Neural cell (in vitro differentiated cells): ENCODE measurements around the gene COG7. TPM values are rescaled to one million over a fixed set of nuclear protein-coding genes. Genes with fewer than 3 reads are reported as not detected.

Source experiments
- H2AFZ ChIP-seq: fragments of 200-600, 300-800 bp; sonication (generic), shearing (Covaris generic); 2 replicates; pipeline ENCODE4 v1.6.0; 2014; ENCODE audit warnings: low read depth, mild to moderate bottlenecking, antibody characterized with exemption, low read length, moderate library complexity
- H3F3A ChIP-seq: fragments of 200-600 bp; shearing (Covaris generic); 2 replicates; pipeline ENCODE4 v1.6.1; 2016; ENCODE audit warnings: mild to moderate bottlenecking, moderate library complexity, mixed read lengths, antibody characterized with exemption, low read length; ENCODE audit not compliant: insufficient read depth, poor library complexity, severe bottlenecking
- H3K27ac ChIP-seq: fragments of 200-600, 300-800 bp; sonication (generic), shearing (Covaris generic); 2 replicates; pipeline ENCODE4 v1.5.1; 2014; ENCODE audit warnings: mild to moderate bottlenecking, low read length, moderate library complexity
- H3K27me3 ChIP-seq: fragments of 300-800, 200-600 bp; sonication (generic), shearing (Covaris generic); 2 replicates; pipeline ENCODE4 v1.6.0; 2014; ENCODE audit warnings: mild to moderate bottlenecking, low read depth, low read length, moderate library complexity; ENCODE audit not compliant: insufficient read depth
- H3K36me3 ChIP-seq: fragments of 300-800, 200-600 bp; sonication (generic), shearing (Covaris generic); 2 replicates; pipeline ENCODE4 v1.5.1; 2014; ENCODE audit warnings: mild to moderate bottlenecking, antibody characterized with exemption, low read length, moderate library complexity; ENCODE audit not compliant: insufficient read depth
- H3K4me2 ChIP-seq: fragments of 300-800, 200-600 bp; sonication (generic), shearing (Covaris generic); 2 replicates; pipeline ENCODE4 v1.6.0; 2014; ENCODE audit warnings: mild to moderate bottlenecking, low read length
- H3K4me3 ChIP-seq: fragments of 300-800, 200-600 bp; sonication (generic), shearing (Covaris generic); 2 replicates; pipeline ENCODE4 v1.5.1; 2014; ENCODE audit warnings: mild to moderate bottlenecking, low read length, moderate library complexity
- H3K79me2 ChIP-seq: fragments of 200-600 bp; shearing (Covaris generic); replicated peaks from 2 replicates; pipeline ENCODE4 v1.6.0; 2014; ENCODE audit warnings: mild to moderate bottlenecking, low read length, moderate library complexity; ENCODE audit not compliant: insufficient read depth
- H3K9ac ChIP-seq: fragments of 300-800, 200-600 bp; sonication (generic), shearing (Covaris generic); 2 replicates; pipeline ENCODE4 v1.6.1; 2016; ENCODE audit warnings: mild to moderate bottlenecking, low read length, mixed read lengths
- H3K9me2 ChIP-seq: fragments of 200-600 bp; shearing (Covaris generic); 2 replicates; pipeline ENCODE4 v1.6.1; 2016; ENCODE audit warnings: mild to moderate bottlenecking, low read length, mixed read lengths; ENCODE audit not compliant: insufficient read depth
- H3K9me3 ChIP-seq: fragments of 200-600, 300-800 bp; sonication (generic), shearing (Covaris generic); 2 replicates; pipeline ENCODE4 v1.6.1; 2016; ENCODE audit warnings: mild to moderate bottlenecking, mixed run types, low read length, moderate library complexity, mixed read lengths
- H4K20me1 ChIP-seq: fragments of 200-600 bp; shearing (Covaris generic); 2 replicates; pipeline ENCODE4 v1.6.1; 2016; ENCODE audit warnings: mild to moderate bottlenecking, mixed run types; ENCODE audit not compliant: insufficient read depth
- EP300 ChIP-seq: fragments of 450-650 bp; conservative IDR thresholded peaks from 2 replicates; pipeline ENCODE4 v1.6.1; 2014; ENCODE audit warnings: antibody characterized with exemption, mild to moderate bottlenecking, moderate library complexity; ENCODE audit not compliant: poor library complexity, severe bottlenecking
- EZH2 ChIP-seq: fragments of 200-600, 300-800 bp; shearing (Covaris generic), sonication (generic); IDR thresholded peaks from 2 replicates; pipeline ENCODE4 v1.6.1; 2014; ENCODE audit warnings: antibody characterized with exemption, low read length, borderline replicate concordance, mild to moderate bottlenecking; ENCODE audit not compliant: insufficient read depth, poor library complexity, severe bottlenecking
- MXI1 ChIP-seq: fragments of 450-650 bp; conservative IDR thresholded peaks from 2 replicates; pipeline ENCODE4 v1.6.1; 2014; ENCODE audit warnings: antibody characterized with exemption, mild to moderate bottlenecking; ENCODE audit not compliant: poor library complexity, severe bottlenecking
- POLR2AphosphoS5 ChIP-seq: IDR thresholded peaks from 2 replicates; pipeline ENCODE4 v1.6.1; 2012
- RAD21 ChIP-seq: fragments of 450-650 bp; conservative IDR thresholded peaks from 2 replicates; pipeline ENCODE4 v1.6.1; 2014; ENCODE audit warnings: antibody characterized with exemption, mild to moderate bottlenecking, moderate library complexity
- REST ChIP-seq: IDR thresholded peaks from 2 replicates; pipeline ENCODE4 v1.6.1; 2012; ENCODE audit warnings: borderline replicate concordance
- SMC3 ChIP-seq: fragments of 450-650 bp; conservative IDR thresholded peaks from 2 replicates; pipeline ENCODE4 v1.6.1; 2014; ENCODE audit warnings: antibody characterized with exemption, mild to moderate bottlenecking, moderate library complexity; ENCODE audit not compliant: poor library complexity
- TAF1 ChIP-seq: IDR thresholded peaks from 2 replicates; pipeline ENCODE4 v1.6.1; 2012; ENCODE audit warnings: low read depth
- polyA plus RNA-seq: library from polyadenylated mRNA; depleted of rRNA; stranded (reverse); fragments of >200 nt; gene quantifications from 2 replicates; pipeline ENCODE4 v1.2.3, GENCODE V29; 2014
- TF ChIP-seq, protein P1 (sequence below): fragments of 450-650 bp; IDR thresholded peaks from 2 replicates; pipeline ENCODE4 v1.5.1; 2014; ENCODE audit warnings: antibody characterized with exemption, mild to moderate bottlenecking, moderate library complexity; ENCODE audit not compliant: poor library complexity, severe bottlenecking

Gene COG7
- polyA plus RNA-seq, 1 donor from 2014 or later = 16.2 TPM

DNA sequence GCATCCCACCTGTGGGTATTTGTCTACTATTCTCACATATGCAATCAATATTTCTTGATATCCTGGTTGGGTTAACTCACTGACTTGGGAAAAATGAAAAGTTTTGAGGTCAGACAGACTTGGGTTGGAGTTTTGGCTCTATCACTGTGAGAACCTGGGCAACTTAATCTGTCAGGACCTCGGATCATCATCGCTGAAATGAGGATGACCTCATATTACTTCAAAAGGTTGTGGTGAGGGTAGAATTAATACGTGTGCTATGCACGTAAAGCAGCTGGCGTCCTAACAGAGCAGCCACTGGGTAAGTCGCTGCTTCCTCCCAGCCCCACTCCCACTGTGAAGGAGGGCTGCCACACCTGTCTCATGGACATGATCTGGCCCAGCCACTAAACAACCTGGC, 57.3 kb downstream of the COG7 start:
- Histone ChIP-seq H3K9me2 (no peaks in the 10 kb centered on the region), H3K4me3 (no peak overlapping the region), H3K27ac (no peak overlapping the region), H3F3A (no peaks in the 10 kb centered on the region), H3K79me2 (no peaks in the 10 kb centered on the region), H3K4me2 (no peak overlapping the region), H3K9me3 (no peaks in the 10 kb centered on the region), H3K36me3 (no peaks in the 10 kb centered on the region), H4K20me1 (no peaks in the 10 kb centered on the region), H3K9ac (no peak overlapping the region), H3K27me3 (no peaks in the 10 kb centered on the region), H2AFZ (no peak overlapping the region)
- TF ChIP-seq EP300 = no peak
- TF ChIP-seq MXI1 = no peak
- TF ChIP-seq RAD21 = no peak
- TF ChIP-seq TAF1 = no peak
- TF ChIP-seq, protein P1, sequence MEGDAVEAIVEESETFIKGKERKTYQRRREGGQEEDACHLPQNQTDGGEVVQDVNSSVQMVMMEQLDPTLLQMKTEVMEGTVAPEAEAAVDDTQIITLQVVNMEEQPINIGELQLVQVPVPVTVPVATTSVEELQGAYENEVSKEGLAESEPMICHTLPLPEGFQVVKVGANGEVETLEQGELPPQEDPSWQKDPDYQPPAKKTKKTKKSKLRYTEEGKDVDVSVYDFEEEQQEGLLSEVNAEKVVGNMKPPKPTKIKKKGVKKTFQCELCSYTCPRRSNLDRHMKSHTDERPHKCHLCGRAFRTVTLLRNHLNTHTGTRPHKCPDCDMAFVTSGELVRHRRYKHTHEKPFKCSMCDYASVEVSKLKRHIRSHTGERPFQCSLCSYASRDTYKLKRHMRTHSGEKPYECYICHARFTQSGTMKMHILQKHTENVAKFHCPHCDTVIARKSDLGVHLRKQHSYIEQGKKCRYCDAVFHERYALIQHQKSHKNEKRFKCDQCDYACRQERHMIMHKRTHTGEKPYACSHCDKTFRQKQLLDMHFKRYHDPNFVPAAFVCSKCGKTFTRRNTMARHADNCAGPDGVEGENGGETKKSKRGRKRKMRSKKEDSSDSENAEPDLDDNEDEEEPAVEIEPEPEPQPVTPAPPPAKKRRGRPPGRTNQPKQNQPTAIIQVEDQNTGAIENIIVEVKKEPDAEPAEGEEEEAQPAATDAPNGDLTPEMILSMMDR = no peak
- no peak for TF ChIP-seq EZH2
- TF ChIP-seq POLR2AphosphoS5 = no peak
- no peak for TF ChIP-seq SMC3
- no peak for TF ChIP-seq REST

- H3K27me3 ChIP-seq = no peaks in the 10 kb centered on the region
- no peak for TF ChIP-seq MXI1
- no peak for TF ChIP-seq TAF1
- no peak for TF ChIP-seq SMC3
- TF ChIP-seq EZH2 = no peak
- no peak for TF ChIP-seq EP300
- no peak for TF ChIP-seq RAD21
- TF ChIP-seq, protein P1 = no peak
- TF ChIP-seq POLR2AphosphoS5 = no peak
- no peaks in the 10 kb centered on the region for H3K36me3 ChIP-seq
- no peak overlapping the region for H3K4me2 ChIP-seq
- H3K79me2 ChIP-seq = no peaks in the 10 kb centered on the region
- no peaks in the 10 kb centered on the region for H4K20me1 ChIP-seq
- no peak overlapping the region for H3K4me3 ChIP-seq
- no peaks in the 10 kb centered on the region for H3K9me2 ChIP-seq
- no peak overlapping the region for H2AFZ ChIP-seq
- H3F3A ChIP-seq = no peaks in the 10 kb centered on the region
- H3K9me3 ChIP-seq = no peaks in the 10 kb centered on the region
- H3K27ac ChIP-seq = no peak overlapping the region
- H3K9ac ChIP-seq = no peak overlapping the region
Observed at GRCh38 chr16:23394141-23394831, 58.7 kb downstream of the COG7 start.
